Panc1 (cell line): ENCODE results near the gene RNF113B. TPM values are rescaled to one million over a fixed set of nuclear protein-coding genes. Genes with fewer than 3 reads are reported as not detected.

ENCODE experiments used
- ATAC-seq: fragments of 200-7000 bp; cut with Tn5 transposase; 2 replicates; pipeline ENCODE4 v1.9.1; 2020; ENCODE audit warnings: mild to moderate bottlenecking, moderate library complexity
- BruUV-seq: library from RNA; stranded (reverse); fragments of 400-500 nt; replicated peaks from 2 replicates; lab custom pipeline; 2021; lab: Mats Ljungman, UMichigan
- CTCF ChIA-PET: fragments of 300-600 bp; sonication (Branson Sonifier 250); formaldehyde crosslinking; loops from one replicate; lab custom pipeline; 2022; ENCODE audit warnings: antibody characterized with exemption; lab: Charles Lee
- POLR2A ChIA-PET: fragments of 300-600 bp; sonication (Branson Sonifier 250); formaldehyde crosslinking; loops from one replicate; lab custom pipeline; 2022; ENCODE audit warnings: antibody characterized with exemption; lab: Charles Lee
- DNase-seq: peaks from one replicate; pipeline ENCODE4 v3.0.0-alpha.2; 2010; ENCODE audit warnings: low read depth, low spot score
- H3K27ac ChIP-seq: 2 replicates; pipeline ENCODE4 v1.5.1; 2011; ENCODE audit warnings: mild to moderate bottlenecking, low read length, inconsistent platforms
- H3K27me3 ChIP-seq: fragments of 200-500 bp; sonication (Bioruptor generic); 2 replicates; pipeline ENCODE4 v1.6.0; 2014; ENCODE audit warnings: low read length, inconsistent platforms; ENCODE audit not compliant: control insufficient read depth, insufficient read depth
- H3K36me3 ChIP-seq: fragments of 200-500 bp; sonication (Bioruptor generic); 2 replicates; pipeline ENCODE4 v1.5.1; 2014; ENCODE audit warnings: inconsistent platforms, mild to moderate bottlenecking, low read length, moderate library complexity; ENCODE audit not compliant: control insufficient read depth, insufficient read depth
- H3K4me1 ChIP-seq: 2 replicates; pipeline ENCODE4 v1.5.1; 2011; ENCODE audit warnings: inconsistent platforms, mild to moderate bottlenecking, low read length, moderate library complexity; ENCODE audit not compliant: control insufficient read depth, insufficient read depth
- H3K4me3 ChIP-seq, 2 experiments: 2 replicates each; pipeline ENCODE4 v1.5.1; 2011 to 2012; ENCODE audit warnings: low read depth in 2 of 2, low read length in 2 of 2, mild to moderate bottlenecking in 2 of 2, inconsistent platforms in 1 of 2, moderate library complexity in 1 of 2
- H3K9me3 ChIP-seq: fragments of 200-500 bp; sonication (Bioruptor generic); 2 replicates; pipeline ENCODE4 v1.5.1; 2014; ENCODE audit warnings: low read depth, mild to moderate bottlenecking, inconsistent platforms, low read length, moderate library complexity; ENCODE audit not compliant: control insufficient read depth, insufficient read depth
- CTCF ChIP-seq: fragments of 450-650 bp; IDR thresholded peaks from 2 replicates; pipeline ENCODE4 v1.5.1; 2017; ENCODE audit warnings: mild to moderate bottlenecking
- POLR2AphosphoS5 ChIP-seq: IDR thresholded peaks from 2 replicates; pipeline ENCODE4 v1.6.1; 2012; ENCODE audit warnings: mild to moderate bottlenecking, low read depth, low read length, moderate library complexity
- REST ChIP-seq, 2 experiments: IDR thresholded peaks; 2 replicates each; pipeline ENCODE4 v1.6.1; 2011 to 2012; ENCODE audit warnings: low read depth in 2 of 2, control low read depth in 1 of 2, low read length in 1 of 2, mild to moderate bottlenecking in 1 of 2, moderate library complexity in 1 of 2; ENCODE audit not compliant: insufficient read depth in 1 of 2
- SIN3A ChIP-seq: IDR thresholded peaks from 2 replicates; pipeline ENCODE4 v1.6.1; 2012; ENCODE audit warnings: low read depth, mild to moderate bottlenecking, low read length, moderate library complexity, borderline replicate concordance; ENCODE audit not compliant: insufficient read depth
- TCF7L2 ChIP-seq: IDR thresholded peaks from 2 replicates; pipeline ENCODE4 v1.6.1; 2011; ENCODE audit warnings: mild to moderate bottlenecking, low read depth, low read length, inconsistent platforms
- in situ Hi-C: cut with HindIII; loops from 2 replicates; pipeline ENCODE4 v1.10.0; 2016; ENCODE audit warnings: low sequenced_read_pairs, low pct_unique_long_range_greater_than_20kb
- intact Hi-C: fragments of 100-400 bp; cut with micrococcal nuclease; formaldehyde crosslinking; loops from one replicate; pipeline ENCODE4 v1.10.0; 2022; ENCODE audit not compliant: unreplicated experiment
- total RNA-seq: library from RNA; stranded (reverse); gene quantifications from one replicate; pipeline ENCODE4 v1.2.1, GENCODE V29; 2021; ENCODE audit not compliant: unreplicated experiment

RNF113B gene
- total RNA-seq, 1 experiment from 2014 or later, result not detected

GRCh38 chr13:98206946-98207345, 29.9 kb upstream of the RNF113B start:
- Histone ChIP-seq H3K4me3 (no peak overlapping the region), H3K27me3 (no peaks in the 10 kb centered on the region), H3K9me3 (no peaks in the 10 kb centered on the region), H3K4me1 (no peaks in the 10 kb centered on the region; the same call in 1 of the 2 replicates), H3K27ac (no peak overlapping the region), H3K36me3 (no peaks in the 10 kb centered on the region)
- TF ChIP-seq POLR2AphosphoS5 (no peak), REST (IDR thresholded peaks at IDR 0.05; ENCODE audit: insufficient read depth in 1 of 2, low read depth in 2 of 2, low read length in 1 of 2) (no peak)
- ChIA-PET POLR2A (no interaction called here), CTCF (no interaction called here)
- intact Hi-C loops, result no loop called here
- no peak for ATAC-seq
- in situ Hi-C loops, result no loop called here
- no peak for DNase-seq
- BruUV-seq, result no TSS peak

- no peak overlapping the region for H3K27ac ChIP-seq
- in situ Hi-C loops, result no loop called here
- intact Hi-C loops, result no loop called here
- no TSS peak for BruUV-seq
- ATAC-seq (no peak), DNase-seq (no peak)
- no peaks in the 10 kb centered on the region for H3K9me3 ChIP-seq
- TF ChIP-seq REST (IDR thresholded peaks at IDR 0.05; ENCODE audit: insufficient read depth in 1 of 2, low read depth in 2 of 2, low read length in 1 of 2), result no peak
- no peak for TF ChIP-seq TCF7L2
- no peak for TF ChIP-seq POLR2AphosphoS5
- no peak for TF ChIP-seq CTCF
- TF ChIP-seq SIN3A, result no peak
- H3K27me3 ChIP-seq, result no peaks in the 10 kb centered on the region
- no peaks in the 10 kb centered on the region; the same call in 1 of the 2 replicates for H3K4me1 ChIP-seq
- POLR2A ChIA-PET, result interaction anchor here (0.7 kb wide), 1 partner anchor 578 kb away, joined by 4 read pairs; no protein-coding TSS in a partner anchor
- CTCF ChIA-PET, result no interaction called here
- no peaks in the 10 kb centered on the region for H3K36me3 ChIP-seq
- H3K4me3 ChIP-seq, result no peak overlapping the region
Observed at GRCh38 chr13:98204546-98204945, 27.5 kb upstream of the RNF113B start.
